Panc1 (cell line): ENCODE measurements around the gene MIS18A. TPM values are rescaled to one million over a fixed set of nuclear protein-coding genes. Genes with fewer than 3 reads are reported as not detected.

ENCODE experiments used
- ATAC-seq: fragments of 200-7000 bp; cut with Tn5 transposase; 2 replicates; pipeline ENCODE4 v1.9.1; 2020; ENCODE audit warnings: mild to moderate bottlenecking, moderate library complexity
- BruUV-seq: library from RNA; stranded (reverse); fragments of 400-500 nt; replicated peaks from 2 replicates; lab custom pipeline; 2021; lab: Mats Ljungman, UMichigan
- CTCF ChIA-PET: fragments of 300-600 bp; sonication (Branson Sonifier 250); formaldehyde crosslinking; loops from one replicate; lab custom pipeline; 2022; ENCODE audit warnings: antibody characterized with exemption; lab: Charles Lee
- POLR2A ChIA-PET: fragments of 300-600 bp; sonication (Branson Sonifier 250); formaldehyde crosslinking; loops from one replicate; lab custom pipeline; 2022; ENCODE audit warnings: antibody characterized with exemption; lab: Charles Lee
- DNase-seq: peaks from one replicate; pipeline ENCODE4 v3.0.0-alpha.2; 2010; ENCODE audit warnings: low read depth, low spot score
- H3K27ac ChIP-seq: 2 replicates; pipeline ENCODE4 v1.5.1; 2011; ENCODE audit warnings: mild to moderate bottlenecking, low read length, inconsistent platforms
- H3K27me3 ChIP-seq: fragments of 200-500 bp; sonication (Bioruptor generic); 2 replicates; pipeline ENCODE4 v1.6.0; 2014; ENCODE audit warnings: low read length, inconsistent platforms; ENCODE audit not compliant: control insufficient read depth, insufficient read depth
- H3K36me3 ChIP-seq: fragments of 200-500 bp; sonication (Bioruptor generic); 2 replicates; pipeline ENCODE4 v1.5.1; 2014; ENCODE audit warnings: inconsistent platforms, mild to moderate bottlenecking, low read length, moderate library complexity; ENCODE audit not compliant: control insufficient read depth, insufficient read depth
- H3K4me1 ChIP-seq: 2 replicates; pipeline ENCODE4 v1.5.1; 2011; ENCODE audit warnings: inconsistent platforms, mild to moderate bottlenecking, low read length, moderate library complexity; ENCODE audit not compliant: control insufficient read depth, insufficient read depth
- H3K4me3 ChIP-seq, 2 experiments: 2 replicates each; pipeline ENCODE4 v1.5.1; 2011 to 2012; ENCODE audit warnings: low read depth in 2 of 2, low read length in 2 of 2, mild to moderate bottlenecking in 2 of 2, inconsistent platforms in 1 of 2, moderate library complexity in 1 of 2
- H3K9me3 ChIP-seq: fragments of 200-500 bp; sonication (Bioruptor generic); 2 replicates; pipeline ENCODE4 v1.5.1; 2014; ENCODE audit warnings: low read depth, mild to moderate bottlenecking, inconsistent platforms, low read length, moderate library complexity; ENCODE audit not compliant: control insufficient read depth, insufficient read depth
- POLR2AphosphoS5 ChIP-seq: IDR thresholded peaks from 2 replicates; pipeline ENCODE4 v1.6.1; 2012; ENCODE audit warnings: mild to moderate bottlenecking, low read depth, low read length, moderate library complexity
- SIN3A ChIP-seq: IDR thresholded peaks from 2 replicates; pipeline ENCODE4 v1.6.1; 2012; ENCODE audit warnings: low read depth, mild to moderate bottlenecking, low read length, moderate library complexity, borderline replicate concordance; ENCODE audit not compliant: insufficient read depth
- TCF7L2 ChIP-seq: IDR thresholded peaks from 2 replicates; pipeline ENCODE4 v1.6.1; 2011; ENCODE audit warnings: mild to moderate bottlenecking, low read depth, low read length, inconsistent platforms
- in situ Hi-C: cut with HindIII; loops from 2 replicates; pipeline ENCODE4 v1.10.0; 2016; ENCODE audit warnings: low sequenced_read_pairs, low pct_unique_long_range_greater_than_20kb
- intact Hi-C: fragments of 100-400 bp; cut with micrococcal nuclease; formaldehyde crosslinking; loops from one replicate; pipeline ENCODE4 v1.10.0; 2022; ENCODE audit not compliant: unreplicated experiment
- total RNA-seq: library from RNA; stranded (reverse); gene quantifications from one replicate; pipeline ENCODE4 v1.2.1, GENCODE V29; 2021; ENCODE audit not compliant: unreplicated experiment
- TF ChIP-seq, protein P1 (sequence below), 2 experiments: IDR thresholded peaks; 2 replicates each; pipeline ENCODE4 v1.6.1; 2011 to 2012; ENCODE audit warnings: low read depth in 2 of 2, control low read depth in 1 of 2, low read length in 1 of 2, mild to moderate bottlenecking in 1 of 2, moderate library complexity in 1 of 2; ENCODE audit not compliant: insufficient read depth in 1 of 2
- TF ChIP-seq, protein P2 (sequence below): fragments of 450-650 bp; IDR thresholded peaks from 2 replicates; pipeline ENCODE4 v1.5.1; 2017; ENCODE audit warnings: mild to moderate bottlenecking

Gene MIS18A
- total RNA-seq, 1 experiment from 2014 or later, result 16.3 TPM

DNA sequence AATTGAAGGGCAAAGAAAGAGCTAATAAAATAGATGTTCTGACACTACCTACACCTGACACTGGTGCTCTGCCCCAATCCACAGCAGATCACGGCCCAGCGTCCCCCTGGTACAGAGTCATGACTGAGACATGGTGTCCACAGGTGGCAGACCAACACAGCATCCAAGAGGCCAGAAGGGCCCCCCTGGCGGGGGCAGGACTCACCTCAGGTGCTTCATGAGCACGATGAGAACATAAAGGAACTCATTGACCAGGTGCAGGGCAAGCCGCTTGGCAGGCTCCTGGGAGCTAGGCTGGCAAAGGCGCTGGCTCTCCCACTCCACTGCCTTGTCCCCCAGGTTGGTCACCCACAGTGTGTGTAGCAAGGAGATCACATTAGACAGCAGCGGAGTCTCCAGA lies 40.2 kb upstream of the MIS18A start:
- no peak overlapping the region for H3K4me3 ChIP-seq
- ATAC-seq (no peak), DNase-seq (no peak)
- no peak overlapping the region for H3K27ac ChIP-seq
- ChIA-PET CTCF (no interaction called here), POLR2A (no interaction called here)
- in situ Hi-C loops, result no loop called here
- no peaks in the 10 kb centered on the region for H3K27me3 ChIP-seq
- no TSS peak for BruUV-seq
- intact Hi-C loops, result no loop called here
- H3K4me1 ChIP-seq, result no peaks in the 10 kb centered on the region
- peaks cover 6% of the 10 kb centered on the region for H3K36me3 ChIP-seq
- no peak for TF ChIP-seq TCF7L2
- no peak for TF ChIP-seq SIN3A
- TF ChIP-seq, protein P1, sequence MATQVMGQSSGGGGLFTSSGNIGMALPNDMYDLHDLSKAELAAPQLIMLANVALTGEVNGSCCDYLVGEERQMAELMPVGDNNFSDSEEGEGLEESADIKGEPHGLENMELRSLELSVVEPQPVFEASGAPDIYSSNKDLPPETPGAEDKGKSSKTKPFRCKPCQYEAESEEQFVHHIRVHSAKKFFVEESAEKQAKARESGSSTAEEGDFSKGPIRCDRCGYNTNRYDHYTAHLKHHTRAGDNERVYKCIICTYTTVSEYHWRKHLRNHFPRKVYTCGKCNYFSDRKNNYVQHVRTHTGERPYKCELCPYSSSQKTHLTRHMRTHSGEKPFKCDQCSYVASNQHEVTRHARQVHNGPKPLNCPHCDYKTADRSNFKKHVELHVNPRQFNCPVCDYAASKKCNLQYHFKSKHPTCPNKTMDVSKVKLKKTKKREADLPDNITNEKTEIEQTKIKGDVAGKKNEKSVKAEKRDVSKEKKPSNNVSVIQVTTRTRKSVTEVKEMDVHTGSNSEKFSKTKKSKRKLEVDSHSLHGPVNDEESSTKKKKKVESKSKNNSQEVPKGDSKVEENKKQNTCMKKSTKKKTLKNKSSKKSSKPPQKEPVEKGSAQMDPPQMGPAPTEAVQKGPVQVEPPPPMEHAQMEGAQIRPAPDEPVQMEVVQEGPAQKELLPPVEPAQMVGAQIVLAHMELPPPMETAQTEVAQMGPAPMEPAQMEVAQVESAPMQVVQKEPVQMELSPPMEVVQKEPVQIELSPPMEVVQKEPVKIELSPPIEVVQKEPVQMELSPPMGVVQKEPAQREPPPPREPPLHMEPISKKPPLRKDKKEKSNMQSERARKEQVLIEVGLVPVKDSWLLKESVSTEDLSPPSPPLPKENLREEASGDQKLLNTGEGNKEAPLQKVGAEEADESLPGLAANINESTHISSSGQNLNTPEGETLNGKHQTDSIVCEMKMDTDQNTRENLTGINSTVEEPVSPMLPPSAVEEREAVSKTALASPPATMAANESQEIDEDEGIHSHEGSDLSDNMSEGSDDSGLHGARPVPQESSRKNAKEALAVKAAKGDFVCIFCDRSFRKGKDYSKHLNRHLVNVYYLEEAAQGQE (IDR thresholded peaks at IDR 0.05; ENCODE audit: insufficient read depth in 1 of 2, low read depth in 2 of 2, low read length in 1 of 2), result no peak
- TF ChIP-seq, protein P2, sequence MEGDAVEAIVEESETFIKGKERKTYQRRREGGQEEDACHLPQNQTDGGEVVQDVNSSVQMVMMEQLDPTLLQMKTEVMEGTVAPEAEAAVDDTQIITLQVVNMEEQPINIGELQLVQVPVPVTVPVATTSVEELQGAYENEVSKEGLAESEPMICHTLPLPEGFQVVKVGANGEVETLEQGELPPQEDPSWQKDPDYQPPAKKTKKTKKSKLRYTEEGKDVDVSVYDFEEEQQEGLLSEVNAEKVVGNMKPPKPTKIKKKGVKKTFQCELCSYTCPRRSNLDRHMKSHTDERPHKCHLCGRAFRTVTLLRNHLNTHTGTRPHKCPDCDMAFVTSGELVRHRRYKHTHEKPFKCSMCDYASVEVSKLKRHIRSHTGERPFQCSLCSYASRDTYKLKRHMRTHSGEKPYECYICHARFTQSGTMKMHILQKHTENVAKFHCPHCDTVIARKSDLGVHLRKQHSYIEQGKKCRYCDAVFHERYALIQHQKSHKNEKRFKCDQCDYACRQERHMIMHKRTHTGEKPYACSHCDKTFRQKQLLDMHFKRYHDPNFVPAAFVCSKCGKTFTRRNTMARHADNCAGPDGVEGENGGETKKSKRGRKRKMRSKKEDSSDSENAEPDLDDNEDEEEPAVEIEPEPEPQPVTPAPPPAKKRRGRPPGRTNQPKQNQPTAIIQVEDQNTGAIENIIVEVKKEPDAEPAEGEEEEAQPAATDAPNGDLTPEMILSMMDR, result no peak
- no peak for TF ChIP-seq POLR2AphosphoS5
- no peaks in the 10 kb centered on the region for H3K9me3 ChIP-seq

DNA sequence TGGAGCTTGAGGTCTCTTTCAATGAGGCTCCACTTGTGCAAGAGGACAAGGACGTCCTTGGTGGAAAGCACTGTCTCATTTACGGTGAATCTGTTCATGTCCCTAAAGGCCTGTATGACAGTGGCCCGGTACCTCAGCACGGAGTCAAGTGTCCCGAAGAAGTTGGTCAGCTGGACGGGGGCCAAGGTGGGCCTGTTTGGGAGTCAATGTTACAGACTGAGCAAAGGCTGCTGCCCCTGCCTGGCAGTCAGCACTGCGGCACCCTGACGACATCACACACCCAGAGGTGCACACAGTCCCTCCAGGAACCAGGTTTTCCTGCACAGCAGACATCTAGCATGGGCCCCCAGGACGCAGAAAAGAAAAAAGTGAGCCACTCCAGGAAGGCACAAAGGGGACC lies 38.9 kb upstream of the MIS18A start:
- peaks cover 6% of the 10 kb centered on the region for H3K36me3 ChIP-seq
- CTCF ChIA-PET, result no interaction called here
- no peak for ATAC-seq
- intact Hi-C loops (no loop called here), in situ Hi-C loops (no loop called here)
- TF ChIP-seq SIN3A, result no peak
- H3K27me3 ChIP-seq, result no peaks in the 10 kb centered on the region
- no peak overlapping the region for H3K27ac ChIP-seq
- H3K9me3 ChIP-seq, result no peaks in the 10 kb centered on the region
- BruUV-seq, result no TSS peak
- no peak for DNase-seq
- POLR2A ChIA-PET, result no interaction called here
- no peaks in the 10 kb centered on the region for H3K4me1 ChIP-seq
- H3K4me3 ChIP-seq, result no peak overlapping the region

DNA sequence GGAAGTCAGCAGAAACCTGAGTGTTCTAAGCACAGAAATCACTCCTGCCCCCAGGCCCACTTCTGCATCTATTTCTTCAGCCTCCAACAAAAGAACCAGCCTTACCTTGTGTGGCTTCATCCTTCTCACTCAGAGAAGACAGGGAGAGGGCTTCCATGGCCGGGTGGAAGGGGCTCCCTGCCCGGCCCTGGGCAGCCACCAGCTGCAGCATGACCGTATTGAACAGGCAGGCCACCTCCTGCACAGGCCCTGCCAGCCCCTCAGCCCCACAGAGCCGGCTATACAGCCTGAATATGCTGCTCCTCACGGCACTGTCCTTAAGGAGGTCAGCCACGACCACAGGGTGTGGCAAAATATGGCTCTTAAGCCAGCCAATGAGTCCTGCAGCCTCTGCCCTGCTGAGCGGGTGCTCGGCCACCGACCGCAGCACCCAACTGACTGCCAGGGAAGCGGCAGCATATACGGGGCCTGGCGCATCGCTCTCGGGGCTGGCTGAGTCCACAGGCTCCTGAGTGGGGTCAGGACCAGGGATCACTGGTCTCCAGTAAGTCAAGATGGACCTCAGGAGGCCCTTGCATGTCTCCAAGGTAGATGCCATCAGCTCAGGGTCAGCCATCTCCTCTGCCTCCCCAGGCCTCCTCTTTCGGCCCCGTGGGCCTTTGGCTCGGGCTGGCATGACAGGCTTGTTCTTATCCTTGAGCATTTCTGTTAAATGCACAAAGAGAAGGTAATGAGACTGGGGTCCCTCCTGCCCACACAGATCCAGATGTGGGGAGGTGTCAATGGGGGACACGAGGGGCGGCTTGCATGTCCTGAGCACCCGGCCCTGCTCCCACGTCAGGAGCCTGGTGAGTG lies 37.7 kb upstream of the MIS18A start:
- H3K4me1 ChIP-seq, result no peaks in the 10 kb centered on the region
- no peak overlapping the region for H3K27ac ChIP-seq
- no peaks in the 10 kb centered on the region for H3K27me3 ChIP-seq
- no peak for ATAC-seq
- DNase-seq, result no peak
- ChIA-PET POLR2A (no interaction called here), CTCF (no interaction called here)
- H3K4me3 ChIP-seq, result no peak overlapping the region
- H3K9me3 ChIP-seq, result no peaks in the 10 kb centered on the region
- in situ Hi-C loops, result no loop called here
- TF ChIP-seq POLR2AphosphoS5 (no peak), SIN3A (no peak), TCF7L2 (no peak)
- TF ChIP-seq, protein P2, result no peak
- TF ChIP-seq, protein P1 (IDR thresholded peaks at IDR 0.05; ENCODE audit: insufficient read depth in 1 of 2, low read depth in 2 of 2, low read length in 1 of 2), result no peak
- BruUV-seq, result no TSS peak
- intact Hi-C loops, result no loop called here
- H3K36me3 ChIP-seq, result peaks cover 6% of the 10 kb centered on the region
